ENCODE data around the gene PHLDA2.

The PHLDA2 gene

GRCh38 chr11:2897048-2897447 is 32.2 kb downstream of the PHLDA2 start:
- no peak for DNase-seq (ENCODE audit: low read depth)

DNA sequence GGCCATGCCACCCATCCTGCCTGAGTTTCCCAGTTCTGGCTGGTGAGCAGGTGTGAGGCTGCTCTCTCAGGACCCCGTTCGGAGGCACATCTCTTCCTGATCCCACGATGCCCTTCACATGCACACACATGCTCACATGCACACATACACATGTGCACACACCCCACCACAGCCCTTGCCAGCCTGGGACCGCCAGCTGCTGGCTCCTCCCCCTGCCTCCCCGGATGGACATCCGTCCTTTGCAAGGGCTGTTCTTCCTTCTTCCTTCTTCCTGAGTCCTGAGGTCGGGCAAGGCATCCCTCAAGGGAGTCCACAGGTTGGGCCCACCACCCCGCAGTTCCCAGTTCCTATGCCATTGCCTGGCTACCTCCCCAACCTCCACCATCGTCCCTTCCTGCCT is 33.2 kb downstream of the PHLDA2 start:
- no peak for DNase-seq (ENCODE audit: low read depth)

- DNase-seq (ENCODE audit: low read depth), result no peak
These were observed 35.3 kb downstream of the PHLDA2 start for GRCh38 chr11:2893935-2894334.

GRCh38 chr11:2892967-2893528 is 36.2 kb downstream of the PHLDA2 start:
- peak; percentile 47 for DNase-seq (ENCODE audit: low read depth)

GRCh38 chr11:2892215-2892966 is 36.8 kb downstream of the PHLDA2 start:
- DNase-seq (ENCODE audit: low read depth), result peak; percentile 59

DNA sequence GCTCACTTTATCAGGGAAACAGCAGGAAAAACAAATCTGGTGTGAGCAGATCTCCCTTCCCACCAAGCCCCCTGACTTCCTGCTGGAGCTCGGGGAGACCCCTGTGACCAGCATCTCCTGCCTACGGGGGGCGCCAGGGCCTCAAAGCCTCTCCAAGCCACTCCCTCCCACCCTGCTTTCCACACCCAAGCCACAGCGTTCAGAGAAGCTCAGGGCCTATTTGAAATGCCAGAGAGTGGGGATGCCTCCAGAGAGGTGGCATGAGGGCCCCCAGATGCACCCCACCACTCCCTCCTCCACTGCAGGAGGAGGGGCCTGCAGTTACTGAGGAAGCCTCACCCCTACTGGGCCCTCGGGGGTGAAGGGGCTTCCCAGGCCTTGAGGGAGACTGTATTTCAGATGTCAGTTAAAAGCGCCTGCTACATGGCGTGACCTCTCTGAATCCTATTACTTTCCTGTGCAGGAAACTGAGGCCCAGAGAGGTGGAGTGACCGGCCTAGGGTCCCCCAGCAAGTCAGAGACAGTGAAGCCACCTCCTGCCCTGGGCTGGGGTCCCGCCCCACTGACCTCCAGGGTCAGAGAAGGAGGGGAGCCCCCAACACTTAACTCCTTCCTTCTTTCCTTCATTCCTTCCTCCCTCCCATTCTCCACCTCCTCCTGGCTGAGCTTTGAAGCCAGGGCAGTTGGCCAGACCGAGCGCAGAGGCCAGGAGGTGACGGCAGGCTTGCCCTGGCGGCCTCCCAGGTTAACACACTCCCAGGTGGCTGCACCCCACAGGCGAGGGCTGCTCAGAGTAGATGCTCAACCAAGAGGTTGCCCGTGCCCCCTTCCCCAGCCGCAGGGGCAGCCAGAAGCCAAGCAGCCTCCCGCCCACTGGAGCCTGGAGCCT is 37.6 kb downstream of the PHLDA2 start:
- no peak for DNase-seq (ENCODE audit: low read depth)

- no peak for DNase-seq (ENCODE audit: low read depth)
These were observed 38.5 kb downstream of the PHLDA2 start for GRCh38 chr11:2890466-2891294.

DNA sequence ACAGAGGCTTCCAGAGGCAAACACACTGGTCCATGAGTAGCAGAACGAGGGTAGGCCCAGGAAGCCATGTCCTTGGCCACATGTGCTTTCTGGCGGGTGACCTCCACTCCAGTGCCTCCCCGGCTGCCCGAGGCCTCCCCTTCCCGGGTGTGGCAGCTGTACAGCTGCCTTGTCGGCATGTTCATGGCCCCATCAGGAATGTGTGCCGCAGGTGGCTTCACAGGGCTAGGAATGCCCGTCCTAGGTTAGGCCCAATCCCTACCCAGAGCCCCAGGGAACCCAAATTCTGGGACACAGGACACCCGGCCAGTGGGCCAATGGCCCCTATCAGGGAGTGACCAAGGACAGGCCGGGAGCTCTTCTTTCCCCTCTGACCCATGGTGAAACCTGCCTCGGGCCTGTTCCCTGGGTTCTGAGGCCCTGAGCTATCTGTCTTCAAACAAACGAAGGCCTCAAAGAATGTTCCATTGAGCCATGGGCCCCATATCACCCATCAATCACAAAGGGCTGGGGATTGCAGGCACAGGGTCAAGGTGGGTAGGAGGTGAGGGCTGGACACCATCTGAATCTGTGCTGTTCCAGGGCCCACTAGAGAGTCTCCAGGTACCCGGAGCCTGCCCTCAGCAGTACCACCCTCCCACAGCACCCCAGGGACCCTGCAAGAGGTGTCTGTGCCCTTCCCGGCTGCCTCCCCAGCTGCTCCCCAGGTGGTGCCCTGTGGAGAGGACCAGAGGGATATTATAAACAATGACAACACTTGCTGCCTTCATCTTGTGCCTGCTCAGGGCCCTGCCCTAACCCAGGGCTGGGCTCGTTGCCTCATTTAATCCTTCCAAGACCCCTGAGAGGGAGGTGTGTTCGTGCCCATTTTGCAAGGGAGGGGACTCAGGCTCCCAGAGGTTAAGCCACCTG is 39.6 kb downstream of the PHLDA2 start:
- DNase-seq (ENCODE audit: low read depth), result no peak

DNA sequence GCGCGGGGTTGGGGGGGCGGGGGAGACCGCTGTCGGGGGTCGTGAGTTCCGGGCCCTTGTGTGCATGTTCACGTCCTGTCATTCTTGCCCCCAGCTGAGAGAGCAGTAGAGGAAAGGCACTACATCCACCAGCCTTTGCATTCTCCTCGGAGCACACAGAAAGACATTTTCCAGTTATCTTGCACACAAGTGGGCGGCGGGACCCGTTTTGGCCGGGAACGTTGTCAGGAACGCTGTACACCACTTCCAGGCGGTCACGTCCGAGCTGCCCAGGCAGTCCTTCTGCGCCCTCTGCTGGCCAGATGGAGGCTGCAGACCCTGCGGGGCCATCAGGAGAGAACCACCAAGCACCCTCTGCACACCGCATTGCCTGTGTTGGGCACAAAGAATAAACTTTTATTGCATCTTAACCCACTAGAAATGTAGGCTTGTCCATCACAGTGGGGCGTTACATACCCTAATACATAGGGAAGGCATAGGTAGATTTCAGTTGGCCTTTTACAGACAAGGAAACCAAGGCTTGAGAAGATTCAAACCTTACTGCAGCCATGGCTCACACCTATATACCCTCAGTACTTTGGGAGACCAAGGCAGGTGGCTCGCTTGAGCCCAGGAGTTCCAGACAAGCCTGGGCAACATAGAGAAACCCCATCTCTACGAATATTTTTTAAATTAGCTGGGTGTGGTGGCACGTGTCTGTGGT is 40.8 kb downstream of the PHLDA2 start:
- peak; percentile 80 for DNase-seq (ENCODE audit: low read depth)

DNA sequence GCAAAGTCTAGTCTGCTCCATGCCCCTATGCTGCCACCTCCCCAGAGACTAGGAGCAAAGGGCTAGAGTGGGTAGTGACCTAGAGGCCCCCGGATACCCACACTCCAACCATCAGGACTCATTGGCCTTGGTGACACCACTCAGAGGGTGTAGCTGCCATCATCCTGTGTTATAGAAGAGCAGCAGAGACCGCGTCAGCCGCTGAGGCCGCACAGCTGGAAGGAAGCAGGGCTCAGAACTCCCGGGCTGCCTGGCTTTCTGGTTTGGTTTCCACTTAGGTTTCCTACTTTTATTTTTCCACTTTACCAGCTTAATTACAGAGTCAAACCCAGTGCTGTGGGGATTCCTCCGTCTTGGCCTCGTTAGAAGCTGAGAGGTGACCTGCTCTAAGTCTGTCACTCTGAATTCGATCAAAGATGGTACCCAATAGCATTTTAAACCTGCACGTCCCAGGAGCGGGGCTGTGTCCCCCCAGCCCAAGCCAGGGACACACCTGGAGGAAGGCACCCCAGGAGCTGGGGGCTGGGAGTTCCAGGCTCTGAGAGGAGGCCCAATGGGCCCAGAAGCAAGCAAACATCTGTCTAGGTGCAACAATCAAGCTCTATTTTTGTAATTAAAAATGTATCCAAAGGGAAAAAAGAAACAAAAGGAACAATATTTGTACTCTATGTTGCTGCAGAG is 41.6 kb downstream of the PHLDA2 start:
- DNase-seq (ENCODE audit: low read depth), result no peak

DNA sequence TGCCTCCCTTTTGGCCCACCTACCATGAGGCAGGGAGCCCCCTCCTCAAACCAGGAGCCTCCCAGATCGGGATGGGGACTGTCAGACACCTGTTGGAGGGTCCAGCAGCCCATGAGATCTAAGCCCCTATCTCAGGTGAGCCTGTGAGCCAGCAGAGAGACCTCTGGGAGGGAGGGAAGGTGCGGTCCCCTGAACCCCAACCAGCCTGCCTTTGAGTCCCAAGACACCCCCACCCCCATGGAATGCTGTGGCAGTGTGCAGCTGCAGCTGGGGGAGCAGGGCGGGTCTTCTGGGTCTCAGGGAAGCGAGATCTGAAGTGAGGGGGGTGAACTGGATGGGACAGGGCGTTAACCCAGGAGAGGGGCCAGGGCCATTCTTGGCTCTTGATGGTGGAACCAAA is 42.3 kb downstream of the PHLDA2 start:
- DNase-seq (ENCODE audit: low read depth), result no peak

- DNase-seq (ENCODE audit: low read depth), result no peak
These were observed 42.9 kb downstream of the PHLDA2 start for GRCh38 chr11:2886191-2886894.

DNA sequence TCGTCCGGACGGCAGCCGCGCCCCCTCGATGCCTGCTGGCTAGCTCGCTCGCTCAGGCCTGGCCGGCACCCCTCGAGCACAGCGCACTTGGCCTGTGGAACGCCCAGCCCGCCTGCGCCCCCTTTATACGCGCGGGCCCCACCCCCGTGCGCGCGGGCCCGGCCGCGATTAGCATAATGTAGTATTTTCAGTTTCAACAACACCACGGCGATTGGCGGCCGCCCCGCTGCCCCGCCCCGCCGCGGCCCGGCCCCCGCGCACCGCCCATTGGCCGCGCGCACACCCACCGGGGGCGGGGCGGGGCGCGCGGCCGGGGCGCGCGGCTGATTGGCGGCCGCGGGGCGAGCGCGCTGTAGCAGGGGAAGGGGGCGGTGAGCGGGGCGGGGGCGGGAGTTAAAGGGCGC is 43.5 kb downstream of the PHLDA2 start, which contains the start of gene CDKN1C:
TSS of gene CDKN1C (minus strand) at position 98 of the 404 bp plus-strand sequence. CDS start 319 bp downstream, outside the sequence.
- peak; percentile 76 for DNase-seq (ENCODE audit: low read depth)

GRCh38 chr11:2885017-2885677 is 44.1 kb downstream of the PHLDA2 start:
- DNase-seq (ENCODE audit: low read depth), result no peak

GRCh38 chr11:2883979-2884815 is 45.0 kb downstream of the PHLDA2 start:
- DNase-seq (ENCODE audit: low read depth), result no peak

DNA sequence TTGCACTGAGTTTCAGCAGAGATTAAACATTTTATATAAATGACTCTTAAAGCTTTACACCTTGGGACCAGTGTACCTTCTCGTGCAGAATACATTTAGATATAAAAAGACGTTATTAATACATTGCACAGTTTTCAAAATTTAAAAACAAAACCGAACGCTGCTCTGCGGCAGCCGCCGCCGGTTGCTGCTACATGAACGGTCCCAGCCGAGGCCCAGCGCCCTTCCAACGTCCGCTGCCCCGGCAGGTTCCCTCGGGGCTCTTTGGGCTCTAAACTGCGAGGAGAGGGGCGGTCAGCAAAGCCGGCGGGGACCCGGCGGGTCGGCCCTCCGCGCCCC is 45.6 kb downstream of the PHLDA2 start:
- no peak for DNase-seq (ENCODE audit: low read depth)

GRCh38 chr11:2882396-2883110 is 46.7 kb downstream of the PHLDA2 start:
- DNase-seq (ENCODE audit: low read depth), result no peak

All from activated T-cell treated with anti-CD3 and anti-CD28 coated beads for 48 hours (primary cell).